OCI-LY1 (cell line): Measurements from ENCODE around the gene PDE9A.
"Not testable (repeated sequence)": the region's sequence is repeated elsewhere in the genome, so short reads cannot be mapped to it uniquely, and the experiment has no call there.

ENCODE experiments used
- H2AFZ ChIP-seq: fragments of 200-600 bp; sonication (generic), shearing (Covaris generic); 2 replicates; pipeline ENCODE4 v1.6.0; 2014; ENCODE audit warnings: antibody characterized with exemption, mild to moderate bottlenecking, low read length
- H3F3A ChIP-seq: fragments of 200-600 bp; sonication (generic), shearing (Covaris generic); 2 replicates; pipeline ENCODE4 v1.6.0; 2014; ENCODE audit warnings: mild to moderate bottlenecking, antibody characterized with exemption, low read length, moderate library complexity; ENCODE audit not compliant: insufficient read depth
- H3K27ac ChIP-seq: fragments of 200-600 bp; sonication (generic); 2 replicates; pipeline ENCODE4 v1.5.1; 2014; ENCODE audit warnings: low read length, mixed run types, mild to moderate bottlenecking, low read depth; ENCODE audit not compliant: poor library complexity, severe bottlenecking
- H3K27me3 ChIP-seq: fragments of 200-600 bp; sonication (generic); 2 replicates; pipeline ENCODE4 v1.6.0; 2014; ENCODE audit warnings: antibody characterized with exemption, mild to moderate bottlenecking, low read length, moderate library complexity; ENCODE audit not compliant: insufficient read depth
- H3K36me3 ChIP-seq: fragments of 200-600 bp; sonication (generic); 2 replicates; pipeline ENCODE4 v1.6.1; 2014; ENCODE audit warnings: mild to moderate bottlenecking, antibody characterized with exemption, low read length, moderate library complexity, mixed read lengths; ENCODE audit not compliant: insufficient read depth
- H3K4me1 ChIP-seq: fragments of 200-600 bp; sonication (generic); 2 replicates; pipeline ENCODE4 v1.5.1; 2014; ENCODE audit warnings: mild to moderate bottlenecking, low read length, moderate library complexity; ENCODE audit not compliant: insufficient read depth, severe bottlenecking
- H3K4me2 ChIP-seq: fragments of 200-600 bp; sonication (generic), shearing (Covaris generic); 2 replicates; pipeline ENCODE4 v1.6.1; 2014; ENCODE audit warnings: low read length
- H3K4me3 ChIP-seq: fragments of 200-600 bp; sonication (generic); 2 replicates; pipeline ENCODE4 v1.5.1; 2014; ENCODE audit warnings: low read length, low read depth, mild to moderate bottlenecking, mixed read lengths; ENCODE audit not compliant: poor library complexity, severe bottlenecking
- H3K79me2 ChIP-seq: fragments of 200-600 bp; shearing (Covaris generic); 2 replicates; pipeline ENCODE4 v1.6.1; 2016; ENCODE audit warnings: mixed run types, low read length, mixed read lengths; ENCODE audit not compliant: insufficient read depth
- H3K9ac ChIP-seq: fragments of 200-600 bp; sonication (generic), shearing (Covaris generic); 2 replicates; pipeline ENCODE4 v1.6.1; 2014; ENCODE audit warnings: mild to moderate bottlenecking, low read length, mixed read lengths
- H3K9me2 ChIP-seq: fragments of 200-600 bp; sonication (generic), shearing (Covaris generic); 2 replicates; pipeline ENCODE4 v1.6.1; 2014; ENCODE audit warnings: low read depth, mild to moderate bottlenecking, low read length, mixed read lengths
- H3K9me3 ChIP-seq: fragments of 200-600 bp; shearing (Covaris generic); 2 replicates; pipeline ENCODE4 v1.6.1; 2014; ENCODE audit warnings: low read length, mixed read lengths
- H4K20me1 ChIP-seq: fragments of 200-600 bp; sonication (generic), shearing (Covaris generic); 2 replicates; pipeline ENCODE4 v1.6.0; 2016; ENCODE audit warnings: mild to moderate bottlenecking, low read length; ENCODE audit not compliant: insufficient read depth
- CTCF ChIP-seq: fragments of 200-600 bp; sonication (generic), shearing (Covaris generic); IDR thresholded peaks from 2 replicates; pipeline ENCODE4 v1.5.1; 2017; ENCODE audit warnings: mild to moderate bottlenecking, antibody characterized with exemption, low read length, moderate library complexity, mixed read lengths
- EZH2 ChIP-seq: fragments of 200-600 bp; sonication (generic), shearing (Covaris generic); IDR thresholded peaks from 2 replicates; pipeline ENCODE4 v1.8.0; 2017; ENCODE audit warnings: borderline replicate concordance, mixed run types, mild to moderate bottlenecking, antibody characterized with exemption, low read length, moderate library complexity, mixed read lengths

Gene PDE9A

GRCh38 chr21:42799516-42799915, 146.1 kb downstream of the PDE9A start:
- H3K4me3 ChIP-seq = no peak overlapping the region
- H3K9me2 ChIP-seq = no peaks in the 10 kb centered on the region
- H3K9ac ChIP-seq = no peak overlapping the region
- no peak overlapping the region for H3K27ac ChIP-seq
- TF ChIP-seq EZH2 (no peak), CTCF (no peak)
- H2AFZ ChIP-seq = no peak overlapping the region
- H3K9me3 ChIP-seq = no peaks in the 10 kb centered on the region
- no peaks in the 10 kb centered on the region for H3F3A ChIP-seq
- H4K20me1 ChIP-seq = no peaks in the 10 kb centered on the region
- H3K79me2 ChIP-seq = no peaks in the 10 kb centered on the region
- no peaks in the 10 kb centered on the region; the same call in 1 of the 2 replicates for H3K27me3 ChIP-seq
- H3K4me2 ChIP-seq = no peak overlapping the region
- H3K4me1 ChIP-seq = no peaks in the 10 kb centered on the region
- no peaks in the 10 kb centered on the region for H3K36me3 ChIP-seq

GRCh38 chr21:42799948-42800347, 146.5 kb downstream of the PDE9A start:
- H3K4me3 ChIP-seq = no peak overlapping the region
- H3K4me1 ChIP-seq = no peaks in the 10 kb centered on the region
- no peak overlapping the region for H3K27ac ChIP-seq
- H3K79me2 ChIP-seq = no peaks in the 10 kb centered on the region
- no peaks in the 10 kb centered on the region; the same call in 1 of the 2 replicates for H3K27me3 ChIP-seq
- H3K9me3 ChIP-seq = no peaks in the 10 kb centered on the region
- no peak overlapping the region for H3K9ac ChIP-seq
- H2AFZ ChIP-seq = no peak overlapping the region
- no peaks in the 10 kb centered on the region for H4K20me1 ChIP-seq
- H3F3A ChIP-seq = no peaks in the 10 kb centered on the region
- no peaks in the 10 kb centered on the region for H3K36me3 ChIP-seq
- no peak overlapping the region for H3K4me2 ChIP-seq
- H3K9me2 ChIP-seq = no peaks in the 10 kb centered on the region
- TF ChIP-seq EZH2 (no peak), CTCF (no peak)

GRCh38 chr21:42801616-42802015, 148.2 kb downstream of the PDE9A start:
- not testable (repeated sequence) for H4K20me1 ChIP-seq, H3K4me1 ChIP-seq, H3K4me2 ChIP-seq, H3K9me2 ChIP-seq, H2AFZ ChIP-seq, H3K4me3 ChIP-seq, H3F3A ChIP-seq, H3K9ac ChIP-seq, H3K27me3 ChIP-seq, H3K36me3 ChIP-seq, H3K79me2 ChIP-seq, H3K27ac ChIP-seq, H3K9me3 ChIP-seq

GRCh38 chr21:42806509-42807140, 153.2 kb downstream of the PDE9A start:
- no peaks in the 10 kb centered on the region for H3K9me3 ChIP-seq
- H3K4me3 ChIP-seq = no peak overlapping the region
- no peaks in the 10 kb centered on the region for H3K9me2 ChIP-seq
- no peak overlapping the region for H3K27ac ChIP-seq
- no peaks in the 10 kb centered on the region for H3K27me3 ChIP-seq
- no peaks in the 10 kb centered on the region for H3K79me2 ChIP-seq
- H3K36me3 ChIP-seq = no peaks in the 10 kb centered on the region
- no peaks in the 10 kb centered on the region for H3K4me1 ChIP-seq
- no peak overlapping the region for H3K4me2 ChIP-seq
- TF ChIP-seq CTCF (no peak), EZH2 (no peak)
- no peak overlapping the region for H3K9ac ChIP-seq
- H2AFZ ChIP-seq = no peak overlapping the region
- H4K20me1 ChIP-seq = no peaks in the 10 kb centered on the region
- no peaks in the 10 kb centered on the region for H3F3A ChIP-seq

GRCh38 chr21:42807293-42807895, 154.0 kb downstream of the PDE9A start:
- H3K9me2 ChIP-seq, H3K9ac ChIP-seq, H3K9me3 ChIP-seq, H3K4me3 ChIP-seq, H3F3A ChIP-seq, H3K79me2 ChIP-seq, H3K4me1 ChIP-seq, H3K4me2 ChIP-seq, H2AFZ ChIP-seq, H3K36me3 ChIP-seq, H4K20me1 ChIP-seq, H3K27me3 ChIP-seq, H3K27ac ChIP-seq: not testable (repeated sequence)
